Stimulated activated CD8-positive, alpha-beta memory T cell treated with anti-CD3 and anti-CD28 coated beads, Interleukin-7, amount 100 ng/mL, for 4 hours (primary cell): Measurements from ENCODE around the gene HINT2.
A peak's percentile ranks its signal among the peaks of the same experiment; 100 is the strongest.

Experiments used
- DNase-seq, 2 donors: peaks; one replicate each; pipeline ENCODE4 v3.0.0-alpha.2; 2020; ENCODE audit warnings: low read depth in 2 of 2

HINT2 gene

DNA sequence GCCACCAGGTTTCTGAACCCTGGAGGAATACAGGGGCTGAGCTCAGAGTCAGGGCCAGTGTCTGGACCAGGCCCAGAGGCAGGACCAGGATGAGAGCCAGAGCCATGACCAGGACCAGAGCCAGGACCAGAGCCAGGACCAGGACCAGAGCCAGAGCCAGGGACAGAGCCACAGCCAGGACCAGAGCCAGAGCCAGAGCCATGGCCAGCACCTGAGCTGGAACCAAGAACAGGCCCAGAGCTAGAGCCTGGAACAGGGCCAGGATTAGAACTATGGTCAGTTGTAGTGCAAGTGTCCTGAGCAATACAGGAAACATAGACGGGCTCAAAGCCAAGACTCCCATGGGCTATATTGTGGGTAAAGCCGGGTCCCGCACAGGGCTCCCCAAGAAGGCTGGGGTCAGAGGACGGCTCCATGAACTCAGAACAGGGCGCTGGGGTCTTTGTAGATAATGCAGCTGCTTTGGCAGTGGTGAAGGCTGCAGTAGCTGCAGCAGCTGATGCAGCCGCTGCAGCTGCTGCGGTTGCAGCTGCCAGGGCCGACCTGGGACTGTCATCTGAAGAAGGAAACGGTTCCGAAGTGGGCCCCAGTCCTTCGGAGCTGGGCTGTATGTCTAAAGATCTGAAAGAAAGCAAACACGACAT is 3.3 kb downstream of the HINT2 start:
- DNase-seq: no peak

DNA sequence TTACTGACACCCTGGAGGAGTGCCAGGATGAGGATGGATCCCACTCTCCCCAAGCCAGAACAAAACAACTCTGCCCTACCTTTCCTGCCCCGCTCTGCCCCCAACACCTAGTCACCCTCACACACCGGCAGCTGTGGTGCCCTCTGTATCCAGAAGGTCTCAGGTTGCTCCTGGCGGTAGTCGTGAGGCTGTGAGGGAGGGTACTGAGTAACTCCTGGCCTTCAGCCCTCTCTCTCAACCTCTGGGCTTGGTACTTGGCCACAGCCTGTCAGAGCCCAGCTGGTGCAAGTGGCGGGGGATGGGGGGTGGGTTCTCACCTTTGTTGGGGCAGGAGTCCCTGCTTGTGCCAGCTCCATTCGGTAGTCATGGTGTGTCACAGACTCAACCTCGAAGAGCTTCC is 4.7 kb downstream of the HINT2 start:
- no peak for DNase-seq

DNA sequence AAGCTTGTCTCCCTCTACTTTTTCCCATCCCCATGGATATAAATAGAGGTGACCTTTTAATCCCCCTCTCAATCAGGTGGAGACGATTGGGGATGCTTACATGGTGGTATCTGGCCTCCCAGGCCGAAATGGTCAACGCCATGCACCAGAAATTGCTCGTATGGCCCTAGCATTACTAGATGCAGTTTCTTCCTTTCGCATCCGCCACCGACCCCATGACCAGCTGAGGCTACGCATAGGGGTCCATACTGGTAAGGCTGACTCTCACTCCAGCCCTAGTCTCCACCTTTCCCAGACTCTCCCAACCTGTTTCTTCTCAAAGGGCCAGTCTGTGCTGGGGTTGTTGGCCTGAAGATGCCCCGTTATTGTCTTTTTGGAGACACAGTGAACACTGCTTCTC is 6.4 kb downstream of the HINT2 start:
- no peak for DNase-seq

DNA sequence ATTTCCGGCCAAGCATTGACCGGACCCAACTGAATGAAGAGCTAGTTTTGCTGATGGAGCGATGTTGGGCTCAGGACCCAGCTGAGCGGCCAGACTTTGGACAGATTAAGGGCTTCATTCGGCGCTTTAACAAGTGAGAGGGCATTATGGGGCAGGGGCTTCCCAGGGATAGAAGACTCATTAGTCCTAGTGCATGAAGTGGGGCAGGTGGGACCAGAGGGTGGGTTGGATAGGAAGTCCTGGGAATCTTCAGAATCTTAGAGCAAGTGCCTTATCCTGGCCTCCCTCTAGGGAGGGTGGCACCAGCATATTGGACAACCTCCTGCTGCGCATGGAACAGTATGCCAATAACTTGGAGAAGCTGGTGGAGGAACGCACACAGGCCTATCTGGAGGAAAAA is 8.7 kb downstream of the HINT2 start:
- no peak for DNase-seq

DNA sequence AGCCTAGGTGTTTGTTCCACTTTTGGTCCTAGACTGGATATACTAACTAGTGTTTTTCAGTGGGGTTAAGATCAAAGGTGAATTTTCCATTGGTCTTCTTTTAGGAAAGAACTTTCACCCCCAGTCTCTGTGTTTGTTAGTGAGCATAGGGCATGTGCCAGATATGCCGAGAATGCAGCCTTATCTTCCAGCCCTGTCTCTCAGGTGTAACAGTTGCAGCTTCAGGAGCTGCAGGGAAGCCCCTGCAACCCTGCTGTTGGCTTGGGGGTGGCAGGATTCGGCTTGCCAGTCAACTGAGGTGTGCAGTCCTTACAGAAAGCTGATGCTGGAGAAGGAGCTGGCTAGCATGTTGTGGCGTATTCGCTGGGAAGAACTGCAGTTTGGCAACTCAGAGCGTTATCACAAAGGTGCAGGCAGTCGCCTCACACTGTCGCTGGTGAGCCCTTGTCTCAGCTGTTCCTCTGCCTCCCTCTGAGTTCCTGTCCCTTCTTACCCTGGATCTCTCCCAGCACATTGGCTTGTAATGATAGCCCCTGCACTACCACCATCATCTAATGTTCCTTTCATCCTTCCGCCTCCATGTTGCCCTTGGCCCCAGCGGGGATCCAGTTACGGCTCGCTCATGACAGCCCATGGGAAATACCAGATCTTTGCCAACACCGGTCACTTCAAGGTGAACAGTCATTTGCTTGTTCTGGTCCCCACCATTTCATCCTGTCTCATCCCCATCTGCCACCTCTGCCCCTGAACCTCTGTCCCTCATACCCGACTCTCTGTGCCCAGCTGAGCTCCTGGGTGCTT is 13.3 kb downstream of the HINT2 start:
- no peak for DNase-seq

DNA sequence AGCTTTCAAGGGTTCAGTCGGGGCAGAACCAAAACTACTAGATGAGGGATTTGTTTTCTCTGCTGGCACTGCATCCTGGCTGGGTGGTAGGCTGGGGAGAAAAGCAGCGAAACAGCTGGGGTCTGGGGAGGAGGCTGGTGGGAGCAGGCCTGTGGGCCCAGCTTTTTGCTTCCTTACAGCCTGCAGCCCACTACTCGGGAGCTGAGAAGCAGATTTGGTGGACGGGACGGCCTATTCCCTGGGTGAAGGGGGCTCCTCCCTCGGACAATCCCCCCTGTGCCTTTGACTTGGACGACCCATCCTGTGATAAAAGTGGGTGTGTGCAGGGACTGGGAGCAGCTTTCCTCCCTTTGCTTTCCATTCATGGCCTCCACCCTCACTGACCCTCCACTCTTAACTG is 14.3 kb downstream of the HINT2 start:
- no peak for DNase-seq

DNA sequence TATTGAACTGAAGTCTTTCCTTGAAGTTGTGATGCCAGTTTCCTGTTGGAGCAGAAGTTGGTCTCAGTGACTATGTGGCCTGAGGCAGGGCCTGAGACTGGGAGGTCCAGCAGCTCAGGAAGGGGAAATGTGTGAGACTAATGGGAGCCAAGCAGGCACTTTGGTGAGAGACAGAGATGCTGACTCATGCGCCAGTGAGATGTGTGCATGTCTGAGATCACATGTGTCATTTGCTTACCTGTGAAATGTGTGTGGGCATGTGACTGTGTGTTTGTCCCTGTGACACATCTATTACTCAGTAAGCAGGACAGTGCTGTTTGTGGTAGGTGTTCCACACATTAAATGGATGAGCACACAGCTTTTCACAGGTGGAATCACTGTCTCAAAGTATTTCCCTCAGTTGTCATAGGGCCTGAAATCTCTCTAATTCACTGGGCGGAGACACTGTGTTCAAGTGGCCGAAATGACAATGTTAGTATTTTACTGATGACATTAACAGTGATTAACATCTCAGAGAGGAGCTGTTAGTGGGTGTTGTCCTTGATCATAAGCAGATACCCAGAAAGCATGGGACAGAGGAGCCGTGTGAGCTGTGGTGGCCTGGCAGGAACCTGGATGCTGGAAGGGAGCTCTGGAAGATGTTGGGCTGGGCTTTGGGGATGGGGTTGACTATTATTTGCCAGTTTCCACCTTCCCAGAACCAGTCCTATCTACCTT is 16.0 kb downstream of the HINT2 start:
- peak in 1 of 2 donors; percentile 8 for DNase-seq

DNA sequence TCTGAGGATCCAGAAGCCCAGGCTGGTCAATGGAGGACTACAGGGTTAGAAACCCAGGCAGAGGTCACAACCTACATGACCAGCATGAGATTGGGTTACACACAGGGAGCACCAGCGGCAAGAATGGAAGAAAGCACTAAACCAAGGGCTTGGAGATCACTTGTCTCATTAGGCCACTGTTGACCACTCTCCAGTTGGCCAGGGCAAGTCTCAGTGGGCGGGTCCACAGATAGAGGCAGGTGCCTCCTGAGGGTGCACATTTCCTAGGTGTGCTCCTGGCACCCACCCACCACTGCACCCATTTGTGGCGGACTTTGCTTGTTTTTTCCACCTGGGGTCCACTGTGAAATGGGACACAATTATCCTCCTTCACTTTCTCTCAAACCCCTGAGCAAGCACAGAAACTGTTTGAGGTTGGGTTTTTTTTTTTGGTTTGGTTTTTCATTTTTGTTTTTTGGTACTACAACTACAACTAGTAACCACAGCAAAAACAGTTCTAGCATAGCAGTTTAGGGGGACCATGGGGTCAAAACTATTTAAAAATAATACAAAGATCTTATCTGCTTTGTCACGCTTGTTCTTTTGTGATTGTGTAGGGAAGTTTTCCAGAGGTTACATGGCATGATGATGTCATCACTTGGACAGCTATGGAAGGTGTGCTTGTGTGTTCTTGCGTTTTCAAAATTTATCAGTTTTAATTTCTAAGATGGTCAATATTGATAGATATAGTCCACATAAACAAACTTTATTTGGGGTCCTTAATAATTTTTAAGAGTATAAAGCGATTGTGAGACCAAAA is 17.3 kb downstream of the HINT2 start:
- DNase-seq: no peak

DNA sequence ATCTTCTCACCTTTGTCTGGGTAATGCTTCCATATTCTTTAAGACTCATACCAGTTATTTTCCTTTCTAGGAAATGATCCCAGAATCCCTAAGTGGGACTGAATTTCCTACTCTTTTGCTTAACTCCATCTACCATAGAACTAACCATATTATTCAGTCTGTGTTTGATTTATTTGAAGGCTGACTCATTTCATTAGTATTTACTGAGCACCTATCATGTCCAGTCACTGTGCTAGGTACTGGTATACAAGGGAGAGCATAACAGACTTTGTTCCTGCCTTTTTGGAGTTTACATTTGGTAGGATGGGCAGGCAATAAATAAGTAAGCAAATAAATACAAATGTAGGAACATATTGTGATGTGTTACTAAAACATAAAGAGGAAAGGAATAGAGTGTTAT is 19.1 kb downstream of the HINT2 start:
- DNase-seq: no peak

DNA sequence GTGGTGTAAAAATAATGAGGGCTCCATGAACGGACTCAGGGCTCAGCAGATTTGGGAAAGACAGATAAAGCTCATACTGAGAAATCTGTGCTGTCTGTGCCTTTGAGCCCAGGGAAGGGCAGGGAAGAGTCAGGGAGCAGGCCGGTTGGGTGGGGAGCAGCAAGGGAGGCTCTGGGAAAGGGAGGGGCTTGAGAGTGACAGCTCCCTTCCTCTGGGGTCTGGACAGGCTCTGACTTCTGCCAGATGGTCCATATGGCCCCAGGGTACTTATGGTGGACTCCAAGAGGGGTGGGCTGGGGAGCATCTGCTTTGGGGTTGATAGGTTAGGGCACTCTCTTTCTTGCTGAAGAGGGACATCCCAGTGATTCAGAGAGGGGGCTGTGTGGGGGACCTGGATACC is 21.4 kb downstream of the HINT2 start:
- no peak for DNase-seq

DNA sequence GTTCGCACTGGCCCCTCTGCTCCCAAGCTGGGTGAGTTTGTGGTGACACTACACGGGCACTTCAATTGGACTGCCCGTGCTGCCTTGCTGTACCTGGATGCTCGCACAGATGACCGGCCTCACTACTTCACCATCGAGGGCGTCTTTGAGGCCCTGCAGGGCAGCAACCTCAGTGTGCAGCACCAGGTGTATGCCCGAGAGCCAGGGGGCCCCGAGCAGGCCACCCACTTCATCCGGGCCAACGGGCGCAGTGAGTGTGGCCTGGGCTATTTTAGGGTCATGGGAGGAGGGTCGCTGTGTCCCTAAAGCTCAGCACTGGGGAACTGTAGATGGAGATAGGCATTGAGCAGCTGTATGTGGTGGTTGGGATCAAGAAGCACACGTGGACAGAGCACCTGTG is 22.0 kb downstream of the HINT2 start:
- DNase-seq: no peak

DNA sequence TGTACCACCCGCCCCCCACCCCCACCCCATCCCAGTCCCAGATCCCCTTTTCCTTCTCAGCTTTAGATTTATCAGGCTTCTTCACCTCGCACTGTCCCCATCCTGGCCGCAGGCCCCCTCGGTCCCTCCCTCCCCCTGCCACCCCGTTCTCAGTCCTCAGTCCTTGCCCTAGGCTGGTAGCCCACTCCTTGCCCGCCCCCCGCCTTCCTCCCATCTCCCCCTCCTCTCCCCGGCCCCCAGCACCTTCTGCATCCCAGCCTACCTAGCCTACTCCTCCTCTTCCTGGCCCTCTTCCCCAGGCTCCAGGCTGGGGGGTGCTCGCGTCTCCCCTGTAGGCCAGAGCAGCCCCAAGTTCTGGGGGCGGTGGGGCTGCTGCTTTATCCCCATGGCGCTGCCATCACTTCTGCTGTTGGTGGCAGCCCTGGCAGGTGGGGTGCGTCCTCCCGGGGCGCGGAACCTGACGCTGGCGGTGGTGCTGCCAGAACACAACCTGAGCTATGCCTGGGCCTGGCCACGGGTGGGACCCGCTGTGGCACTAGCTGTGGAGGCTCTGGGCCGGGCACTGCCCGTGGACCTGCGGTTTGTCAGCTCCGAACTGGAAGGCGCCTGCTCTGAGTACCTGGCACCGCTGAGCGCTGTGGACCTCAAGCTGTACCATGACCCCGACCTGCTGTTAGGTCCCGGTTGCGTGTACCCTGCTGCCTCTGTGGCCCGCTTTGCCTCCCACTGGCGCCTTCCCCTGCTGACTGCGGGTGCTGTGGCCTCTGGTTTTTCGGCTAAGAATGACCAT is 22.6 kb downstream of the HINT2 start:
- no peak for DNase-seq

DNA sequence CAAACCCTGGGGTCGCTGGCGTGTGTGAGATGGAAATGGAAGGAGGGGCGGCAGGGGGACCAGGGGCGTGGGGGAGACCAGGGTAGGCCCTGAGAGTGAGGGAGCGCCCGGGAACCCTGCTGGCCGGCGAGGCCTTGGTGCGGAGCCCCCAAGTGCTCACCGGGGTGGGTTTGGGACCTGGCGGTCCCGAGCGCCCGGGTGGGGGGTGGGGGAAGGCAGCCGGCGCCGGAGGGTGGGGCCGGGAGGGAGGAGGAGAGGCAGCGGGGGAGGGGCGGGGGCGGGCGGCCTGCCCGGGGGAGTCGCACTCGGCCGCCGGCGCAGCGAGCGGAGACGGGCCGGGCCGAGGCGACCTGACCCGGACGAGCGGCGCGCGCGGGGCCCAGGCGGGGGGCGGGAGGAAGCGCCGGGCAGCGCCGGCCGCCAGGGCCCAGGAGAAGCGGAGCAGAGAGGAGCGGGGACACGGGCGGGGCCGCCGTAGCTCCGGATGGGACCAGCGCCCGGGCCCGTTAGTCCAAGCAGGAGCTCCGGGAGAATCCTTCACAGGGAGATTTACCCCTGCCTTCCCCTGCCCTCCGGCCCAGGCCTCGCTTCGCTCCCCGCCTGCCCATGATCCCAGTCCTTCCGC is 23.4 kb downstream of the HINT2 start, which contains the start of gene NPR2:
Gene NPR2 (plus strand): TSS at position 295 of the 625 bp plus-strand sequence. CDS start 818 bp downstream, outside the sequence.
- DNase-seq: no peak

DNA sequence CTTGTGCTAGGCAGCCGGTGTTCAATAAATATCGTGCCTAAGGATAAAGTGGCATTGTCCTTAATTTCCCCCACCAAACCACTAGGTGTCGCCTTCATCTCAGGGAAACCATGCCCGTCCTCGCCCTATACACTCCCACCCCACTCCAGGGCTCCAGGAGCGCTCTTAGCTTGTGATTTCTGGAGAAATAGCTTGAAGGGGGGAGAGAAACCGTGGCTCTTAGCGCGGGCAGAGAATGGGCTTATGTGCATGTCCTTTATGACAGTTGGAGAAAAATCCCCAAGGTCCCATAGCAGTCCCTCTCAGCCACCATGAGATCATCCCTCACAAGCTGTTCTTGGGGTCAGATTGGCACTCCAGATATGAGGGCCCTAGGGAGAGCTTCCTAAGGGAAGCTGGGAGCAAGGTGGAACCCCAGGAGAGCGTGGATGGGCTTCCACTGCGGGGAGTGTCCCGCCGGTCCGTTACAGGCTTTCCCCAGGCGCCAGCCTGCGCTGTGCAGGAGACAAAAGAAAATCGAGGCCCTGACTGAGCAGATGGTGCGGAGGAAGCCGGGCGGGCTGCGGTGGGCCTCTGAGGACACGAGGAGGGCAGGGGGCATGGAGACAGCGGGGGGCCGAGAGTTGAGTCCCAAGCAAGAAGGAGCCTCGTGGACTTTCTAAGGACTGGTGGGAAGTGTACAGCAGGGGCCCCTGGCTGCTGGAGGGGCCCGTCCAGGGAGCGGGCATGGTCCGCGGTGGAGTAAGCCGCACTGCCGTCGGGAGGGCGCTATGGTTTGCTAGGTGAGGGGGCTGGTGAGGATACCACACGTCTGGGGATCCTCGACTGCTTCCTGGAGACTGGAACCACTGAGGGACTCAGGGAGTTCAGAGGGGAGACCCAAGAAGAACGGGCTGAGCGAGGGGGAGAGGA is 24.2 kb downstream of the HINT2 start:
- DNase-seq: peak; percentile 23 to 24

DNA sequence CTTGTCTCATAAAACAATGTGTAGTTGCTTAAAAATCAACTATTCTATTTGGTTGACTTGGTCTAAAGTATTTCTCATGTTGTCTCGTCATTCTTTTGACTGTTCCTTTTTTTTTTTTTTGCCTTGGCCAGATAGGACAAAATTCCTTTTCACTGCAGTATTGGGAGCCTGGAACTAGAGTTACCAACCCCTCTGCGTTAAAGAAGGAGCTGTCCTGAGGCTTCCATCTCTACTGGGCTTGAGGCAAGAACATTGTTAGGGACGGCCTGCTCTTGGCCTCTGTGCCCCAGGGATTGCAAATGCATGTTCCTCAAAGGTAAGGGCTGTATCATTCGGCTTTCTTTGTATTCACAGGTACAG is 24.8 kb downstream of the HINT2 start:
- DNase-seq: no peak

DNA sequence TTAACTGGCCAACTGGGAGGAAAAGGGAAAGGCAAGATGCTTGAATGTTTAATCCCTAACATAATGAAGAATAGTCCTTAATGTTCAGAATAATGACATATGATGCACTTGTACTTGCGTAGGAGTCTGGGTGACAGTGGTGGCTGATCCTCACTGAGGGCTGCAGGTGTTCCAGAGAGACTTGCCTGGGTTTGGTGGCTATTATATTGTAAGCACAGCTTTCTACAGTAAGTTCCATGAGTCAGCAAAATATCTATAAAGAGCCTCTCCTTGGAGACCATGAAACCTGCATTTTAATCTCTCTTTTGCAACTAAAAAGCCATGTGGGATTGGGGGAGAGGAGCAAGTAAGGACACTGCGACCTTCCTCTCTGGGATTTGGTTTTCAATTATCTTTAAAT is 25.3 kb downstream of the HINT2 start:
- no peak for DNase-seq

DNA sequence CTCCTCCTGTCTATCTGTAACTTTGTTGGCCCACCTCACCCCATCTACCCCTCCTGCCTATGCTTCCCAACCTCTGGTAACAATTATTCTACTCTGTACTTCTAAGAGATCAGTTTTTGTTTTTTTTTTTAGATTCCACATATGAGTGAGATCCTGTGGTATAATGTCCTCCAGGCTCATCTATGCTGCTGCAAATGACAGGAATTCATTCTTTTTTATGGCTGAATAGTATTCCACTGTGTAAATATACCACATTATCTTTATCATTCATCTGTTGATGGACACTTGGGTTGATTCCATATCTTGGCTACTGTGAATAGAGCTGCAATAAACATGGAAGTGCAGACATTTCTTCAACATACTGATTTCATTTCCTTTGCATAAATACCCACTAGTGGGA is 31.4 kb downstream of the HINT2 start:
- no peak for DNase-seq

DNA sequence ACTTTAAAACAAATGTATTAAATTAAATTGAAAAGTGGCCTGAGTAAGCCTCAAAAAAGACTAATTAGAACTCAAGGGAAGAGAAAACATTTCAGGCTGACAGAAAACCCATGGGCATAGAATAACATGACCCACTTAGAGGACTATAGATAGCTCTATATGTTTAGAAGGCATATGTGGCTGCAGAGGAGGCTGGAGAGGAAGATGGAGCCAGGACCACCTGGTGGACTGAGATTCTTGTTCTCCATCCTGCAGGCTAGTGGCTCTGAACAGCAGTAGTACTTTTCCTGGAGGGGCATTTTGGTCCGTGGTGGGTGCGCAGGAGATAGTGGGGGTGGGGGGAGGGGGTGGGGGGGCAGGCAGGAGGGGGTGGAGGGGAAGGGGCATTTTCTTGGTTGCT is 33.8 kb downstream of the HINT2 start:
- DNase-seq: no peak

DNA sequence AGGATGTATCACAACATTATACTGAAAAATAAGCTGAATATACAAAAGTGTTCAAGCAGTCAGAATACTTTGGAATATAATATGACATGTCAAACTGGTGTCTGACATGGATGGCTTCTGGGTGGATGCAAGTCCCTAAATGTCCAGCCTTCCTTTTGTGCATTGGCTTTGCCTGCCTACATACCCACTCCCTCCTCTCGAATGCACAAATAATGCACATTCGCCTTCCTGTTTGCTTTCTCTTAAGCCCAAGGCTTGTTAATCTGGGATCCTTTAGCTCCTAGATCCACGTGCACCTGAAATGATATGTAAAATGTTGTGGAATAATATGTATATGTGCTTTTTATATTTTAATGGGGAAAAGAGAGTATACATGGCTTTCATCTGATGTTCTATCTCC is 36.3 kb downstream of the HINT2 start:
- DNase-seq: no peak

DNA sequence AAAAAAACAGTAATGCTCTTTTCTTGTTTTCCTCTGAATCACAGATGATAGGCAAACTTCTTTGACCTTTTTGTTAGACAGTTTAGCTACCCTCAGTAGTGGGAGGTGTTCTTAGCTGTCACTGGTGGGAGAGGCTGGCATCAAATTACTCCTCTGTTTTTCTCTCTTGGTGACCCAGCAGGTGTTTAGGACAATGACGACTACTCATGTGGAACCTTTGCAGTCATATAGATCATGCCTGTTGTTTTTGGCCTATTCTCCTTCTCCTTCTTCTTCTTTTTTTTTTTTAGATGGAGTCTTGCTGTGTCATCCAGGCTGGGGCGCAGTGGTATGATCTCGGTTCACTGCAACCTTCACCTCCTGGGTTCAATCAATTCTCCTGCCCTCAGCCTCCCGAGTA is 38.8 kb downstream of the HINT2 start:
- no peak for DNase-seq
